Stimulated activated CD4-positive, alpha-beta T cell treated with anti-CD3 and anti-CD28 coated beads, Interleukin-1b, Interleukin-23, amount 100 ng/mL, for 4 hours (primary cell): ENCODE data around the gene ABI2.
"Not testable (repeated sequence)": the region's sequence is repeated elsewhere in the genome, so short reads cannot be mapped to it uniquely, and the experiment has no call there.

Experiments
- DNase-seq, 2 donors: peaks; one replicate each; pipeline ENCODE4 v3.0.0-alpha.2; 2020; ENCODE audit warnings: low read depth in 2 of 2

ABI2 gene

DNA sequence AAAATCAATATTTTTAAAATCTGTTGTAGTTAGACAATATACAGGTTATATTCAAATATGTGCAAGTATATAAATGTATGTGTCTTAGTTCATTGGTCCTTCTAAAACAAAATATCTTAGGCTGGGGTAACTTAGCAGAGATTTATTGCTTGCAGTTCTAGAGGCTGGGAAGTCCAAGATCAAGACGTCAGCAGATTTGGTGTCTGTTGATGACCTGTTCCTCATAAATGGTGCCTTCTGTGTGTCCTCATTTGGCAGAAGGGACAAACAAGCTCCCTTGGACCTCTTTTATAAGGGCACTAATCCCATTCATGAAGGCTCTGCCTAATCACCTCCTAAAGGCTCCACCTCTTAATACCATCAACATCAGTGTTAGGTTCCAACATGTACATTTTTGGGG is 31.3 kb downstream of the ABI2 start:
- DNase-seq, result no peak

- no peak for DNase-seq
These were observed 32.7 kb downstream of the ABI2 start for GRCh38 chr2:203360833-203361430.

GRCh38 chr2:203361495-203361894 is 33.3 kb downstream of the ABI2 start:
- DNase-seq, result no peak

- DNase-seq, result no peak
These were observed 33.7 kb downstream of the ABI2 start for GRCh38 chr2:203361922-203362321.

DNA sequence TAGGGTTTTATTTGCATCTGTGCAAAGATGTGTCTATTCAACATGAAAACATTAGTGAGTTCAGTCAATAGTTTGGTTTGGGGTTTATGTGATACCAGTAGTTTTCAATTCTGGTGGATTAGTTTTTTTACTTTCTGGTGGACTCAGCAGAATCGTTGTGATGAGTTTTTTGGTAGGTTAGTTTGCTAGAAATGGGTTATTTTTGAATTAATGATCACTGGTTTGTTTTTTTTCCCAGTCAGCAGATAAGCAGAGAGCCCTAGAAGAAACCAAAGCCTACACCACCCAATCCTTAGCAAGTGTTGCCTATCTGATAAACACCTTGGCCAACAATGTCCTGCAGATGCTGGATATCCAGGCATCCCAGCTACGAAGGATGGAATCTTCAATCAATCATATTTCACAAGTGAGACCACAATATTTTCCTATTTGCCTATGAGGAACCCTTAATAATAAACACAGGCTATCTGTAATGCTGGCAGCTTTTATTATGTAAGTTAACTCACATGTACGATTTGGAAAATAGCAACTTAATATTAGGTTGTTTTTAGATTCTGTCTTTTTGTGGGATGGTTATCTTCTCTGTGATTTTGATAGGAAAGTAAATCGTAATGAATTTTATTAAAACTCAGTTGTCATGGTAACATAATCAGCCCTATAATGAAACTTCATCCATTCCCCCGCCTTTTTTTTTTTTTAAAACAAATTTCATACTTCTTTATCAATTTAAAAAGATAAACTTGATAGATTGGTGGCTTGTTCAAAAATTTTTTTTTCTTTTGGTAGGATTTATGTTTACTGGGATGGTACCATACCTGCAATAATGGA is 38.7 kb downstream of the ABI2 start:
- DNase-seq, result no peak

DNA sequence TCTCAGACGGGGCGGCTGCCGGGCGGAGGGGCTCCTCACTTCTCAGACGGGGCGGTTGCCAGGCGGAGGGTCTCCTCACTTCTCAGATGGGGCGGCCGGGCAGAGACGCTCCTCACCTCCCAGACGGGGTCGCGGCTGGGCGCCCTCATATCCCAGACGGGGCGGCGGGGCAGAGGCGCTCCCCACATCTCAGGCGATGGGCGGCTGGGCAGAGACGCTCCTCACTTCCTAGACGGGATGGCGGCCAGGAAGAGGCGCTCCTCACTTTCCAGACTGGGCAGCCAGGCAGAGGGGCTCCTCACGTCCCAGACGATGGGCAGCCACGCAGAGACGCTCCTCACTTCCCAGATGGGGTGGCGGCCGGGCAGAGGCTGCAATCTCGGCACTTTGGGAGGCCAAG is 44.5 kb downstream of the ABI2 start:
- DNase-seq, result not testable (repeated sequence)

- DNase-seq, result no peak
These were observed 48.0 kb downstream of the ABI2 start for GRCh38 chr2:203376173-203376572.

GRCh38 chr2:203379156-203379555 is 51.0 kb downstream of the ABI2 start:
- DNase-seq, result no peak

GRCh38 chr2:203383038-203383437 is 54.8 kb downstream of the ABI2 start:
- DNase-seq, result no peak

GRCh38 chr2:203388153-203388552 is 60.0 kb downstream of the ABI2 start:
- DNase-seq, result not testable (repeated sequence)

DNA sequence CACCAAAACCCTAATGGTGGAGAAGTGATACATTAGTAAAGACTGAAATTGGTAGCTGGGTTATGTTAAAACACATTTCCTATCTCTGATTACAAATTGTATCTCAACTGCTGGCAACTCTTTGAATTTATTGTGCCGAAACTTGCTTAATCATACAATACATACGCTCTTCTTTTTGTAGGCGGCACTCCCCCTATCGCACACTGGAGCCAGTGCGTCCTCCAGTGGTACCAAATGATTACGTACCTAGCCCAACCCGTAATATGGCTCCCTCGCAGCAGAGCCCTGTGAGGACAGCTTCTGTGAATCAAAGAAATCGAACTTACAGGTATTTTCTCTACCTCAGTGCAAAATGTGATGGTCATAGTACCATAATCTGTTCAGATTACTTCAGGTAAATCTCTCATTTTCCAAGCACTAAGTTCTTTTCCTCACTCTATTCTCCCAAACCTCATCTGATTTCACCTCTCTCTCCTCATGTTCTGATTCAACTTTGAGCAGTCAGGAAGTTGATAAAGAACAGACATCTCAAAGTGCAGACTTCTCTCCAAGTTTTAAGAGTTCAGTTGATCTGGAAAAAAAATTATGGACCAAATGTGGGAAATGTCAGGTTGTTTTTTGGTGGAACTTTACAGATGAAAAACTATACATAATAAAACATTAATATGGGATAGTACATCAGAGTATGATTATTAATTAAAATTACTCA is 66.5 kb downstream of the ABI2 start:
- DNase-seq, result no peak

DNA sequence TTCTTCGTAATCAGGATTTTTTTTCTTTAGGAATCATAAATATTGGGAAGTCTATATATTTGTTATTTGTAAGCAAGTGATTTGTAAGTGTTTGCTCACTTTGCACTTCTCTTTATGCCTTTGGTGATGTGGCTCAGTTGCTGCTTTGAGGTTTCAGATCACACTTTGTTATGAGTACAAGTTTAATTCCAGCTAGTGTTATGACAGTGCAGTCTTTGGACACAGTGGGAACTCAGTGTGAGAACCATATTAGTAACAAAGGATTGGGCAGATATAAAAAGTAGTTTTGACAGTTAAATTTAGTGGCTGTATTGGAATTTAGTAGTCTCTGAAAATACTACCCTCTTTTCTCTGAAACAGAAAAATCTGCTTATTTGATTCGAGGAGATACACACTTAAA is 67.7 kb downstream of the ABI2 start:
- DNase-seq, result no peak

DNA sequence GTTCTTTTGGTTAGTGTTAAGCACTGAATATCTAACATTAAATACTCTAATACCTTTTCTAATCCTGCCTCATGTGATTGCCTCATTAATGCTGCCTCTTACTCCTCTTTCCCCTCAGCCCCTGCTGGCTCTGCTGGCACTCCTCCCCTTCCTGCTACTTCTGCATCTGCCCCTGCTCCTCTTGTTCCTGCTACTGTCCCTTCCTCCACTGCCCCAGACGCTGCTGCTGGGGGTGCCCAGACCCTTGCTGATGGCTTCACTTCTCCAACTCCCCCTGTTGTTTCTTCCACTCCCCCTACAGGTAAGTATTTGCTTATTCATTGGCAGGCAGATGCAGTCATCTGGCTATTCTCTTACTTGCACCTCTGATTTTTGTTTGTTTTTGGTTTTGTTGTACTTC is 68.5 kb downstream of the ABI2 start:
- DNase-seq, result no peak

DNA sequence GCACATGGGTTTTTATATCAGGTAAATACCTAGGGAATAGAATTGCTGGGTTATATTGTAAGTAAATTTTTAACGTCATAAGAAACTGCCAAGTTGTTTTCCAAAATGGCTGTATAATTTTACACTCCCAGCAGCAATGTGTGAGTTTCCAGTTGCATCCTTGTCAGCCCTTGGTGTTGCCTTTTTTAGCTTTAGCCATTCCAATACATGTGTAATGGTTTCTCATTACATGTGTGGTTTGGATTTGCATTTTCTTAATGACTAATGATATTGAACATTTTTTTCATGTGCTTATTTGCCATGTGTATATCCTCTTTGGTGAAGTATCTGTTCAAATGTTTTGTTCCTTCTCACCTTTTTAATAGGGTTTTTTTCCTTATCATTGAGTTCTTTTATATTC is 70.8 kb downstream of the ABI2 start:
- no peak for DNase-seq

- DNase-seq, result no peak
These were observed 72.8 kb downstream of the ABI2 start for GRCh38 chr2:203400805-203401585.

GRCh38 chr2:203404996-203405395 is 76.8 kb downstream of the ABI2 start:
- no peak for DNase-seq

DNA sequence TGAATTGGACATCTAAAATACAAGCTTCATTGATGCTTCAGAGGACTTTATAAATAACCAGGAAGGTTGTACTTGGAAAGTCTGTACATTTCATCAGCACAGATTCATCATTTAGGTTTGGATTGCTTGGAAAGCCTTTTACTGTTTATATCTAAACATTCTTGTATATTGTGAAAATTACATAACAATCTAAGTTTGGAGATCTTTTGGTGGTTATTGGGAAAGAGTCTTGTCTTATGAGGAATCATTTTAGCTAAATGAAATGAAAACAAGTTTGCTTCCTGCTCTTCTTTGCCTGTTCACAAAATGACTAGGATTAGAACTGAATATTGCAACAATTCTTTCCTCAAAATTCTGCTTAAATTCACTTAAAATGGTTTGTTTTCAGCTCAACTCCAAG is 79.3 kb downstream of the ABI2 start:
- DNase-seq, result no peak

DNA sequence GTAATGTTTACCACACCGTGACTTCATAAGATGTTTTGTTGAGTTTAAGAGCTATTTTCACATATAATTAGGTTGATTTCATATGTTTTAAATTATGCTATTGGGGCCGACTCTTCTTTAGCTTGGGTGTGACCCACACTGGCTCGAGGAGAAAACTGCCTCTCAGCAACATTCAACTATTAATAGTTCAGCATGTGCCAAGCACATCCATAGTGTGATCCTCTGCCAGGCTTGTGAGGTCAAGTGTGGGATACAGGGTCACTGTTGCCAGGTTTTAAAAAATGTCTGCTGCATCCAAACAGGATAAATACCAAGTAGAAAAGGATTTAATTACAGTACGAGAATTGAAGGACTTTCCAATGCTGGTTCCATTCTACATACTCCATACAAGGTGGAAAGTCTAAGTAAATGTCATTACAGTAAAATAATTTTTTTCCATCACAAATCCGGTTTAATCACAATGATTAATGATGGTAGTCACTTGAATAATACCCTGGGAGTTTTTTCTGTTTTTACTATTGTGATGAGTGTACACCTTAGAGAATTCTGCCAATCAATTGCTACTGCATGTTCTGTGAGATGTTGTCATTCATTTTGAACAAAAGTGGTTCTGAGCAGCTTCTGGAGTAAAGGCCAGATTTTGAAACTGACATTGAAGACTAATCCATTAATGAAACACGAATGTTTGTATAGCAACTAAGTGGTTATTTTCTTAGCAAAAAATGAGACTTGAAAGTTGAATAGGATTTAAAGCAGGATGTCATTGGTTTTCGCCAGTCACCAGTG is 84.5 kb downstream of the ABI2 start:
- DNase-seq, result no peak

DNA sequence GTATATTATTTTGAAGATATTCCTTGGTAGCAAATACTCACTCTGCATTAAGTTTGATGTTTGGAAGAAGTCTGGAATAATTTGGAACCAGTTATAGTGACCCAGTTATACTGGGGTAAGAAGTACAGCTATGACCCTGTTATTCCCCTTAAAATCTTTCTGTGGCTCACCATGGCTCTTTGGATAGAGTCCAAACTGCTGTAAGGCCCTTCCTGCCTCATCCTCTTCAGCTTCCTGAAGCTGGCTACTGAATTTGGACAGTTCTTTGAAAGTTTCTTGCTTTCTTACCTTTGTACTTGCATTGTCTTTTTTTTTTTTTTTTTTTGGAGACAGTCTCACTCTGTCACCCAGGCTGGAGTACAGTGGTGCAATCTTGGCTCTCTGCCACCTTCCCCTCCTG is 85.6 kb downstream of the ABI2 start:
- DNase-seq, result no peak

DNA sequence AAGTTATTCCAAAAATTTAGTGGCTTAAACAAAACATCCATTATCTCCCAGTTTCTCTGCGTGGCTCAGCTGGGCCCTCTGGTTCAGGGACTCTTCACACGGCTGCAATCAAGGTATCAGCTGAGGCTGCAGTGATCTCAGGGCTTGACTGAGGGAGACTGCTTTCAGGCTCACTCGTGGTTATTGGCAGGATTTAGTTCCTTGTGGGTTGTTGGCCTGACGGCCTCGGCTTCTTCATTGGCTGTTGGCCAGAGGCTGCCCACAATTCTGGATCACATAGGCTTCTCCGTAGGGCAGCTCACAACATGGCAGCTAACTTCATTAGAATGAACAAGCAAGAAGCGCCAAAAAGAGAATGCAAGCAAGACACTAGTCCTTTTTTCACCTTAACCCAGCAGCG is 90.1 kb downstream of the ABI2 start:
- DNase-seq, result no peak

DNA sequence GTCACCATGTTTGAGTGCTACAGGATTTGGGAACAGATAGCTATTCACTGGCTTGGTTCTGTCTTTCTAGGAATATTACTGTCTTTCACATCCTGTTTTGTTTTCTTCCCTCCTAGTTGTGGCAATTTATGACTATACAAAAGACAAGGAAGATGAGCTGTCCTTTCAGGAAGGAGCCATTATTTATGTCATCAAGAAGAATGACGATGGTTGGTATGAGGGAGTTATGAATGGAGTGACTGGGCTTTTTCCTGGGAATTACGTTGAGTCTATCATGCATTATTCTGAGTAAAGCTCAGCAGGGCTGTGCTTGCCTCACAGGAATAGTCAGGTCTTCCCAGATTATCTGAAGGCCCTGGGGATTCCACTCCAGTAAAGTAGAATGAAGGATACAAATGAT is 98.9 kb downstream of the ABI2 start:
- no peak for DNase-seq
